H9 (cell line): Measurements from ENCODE around the gene SERPINC1. TPM values are rescaled to one million over a fixed set of nuclear protein-coding genes. Genes with fewer than 3 reads are reported as not detected.

ENCODE experiments used
- DNase-seq: peaks from one replicate; pipeline ENCODE4 v3.0.0-alpha.2; 2017
- H2AFZ ChIP-seq: one replicate; pipeline ENCODE4 v1.6.1; 2013; ENCODE audit warnings: mild to moderate bottlenecking, low read length, control low read depth, moderate library complexity
- H2AK5ac ChIP-seq: 2 replicates; pipeline ENCODE4 v1.6.1; 2013; ENCODE audit warnings: low read length, control low read depth, mixed read lengths; ENCODE audit not compliant: insufficient read length
- H2BK120ac ChIP-seq: one replicate; pipeline ENCODE4 v1.6.1; 2013; ENCODE audit warnings: low read depth, mild to moderate bottlenecking, low read length, control low read depth, inconsistent platforms; ENCODE audit not compliant: poor library complexity, severe bottlenecking
- H2BK12ac ChIP-seq: 2 replicates; pipeline ENCODE4 v1.6.1; 2013; ENCODE audit warnings: low read length, control low read depth, mixed read lengths, low read depth; ENCODE audit not compliant: insufficient read length
- H2BK15ac ChIP-seq: 2 replicates; pipeline ENCODE4 v1.6.1; 2013; ENCODE audit warnings: low read depth, low read length, control low read depth
- H2BK20ac ChIP-seq: one replicate; pipeline ENCODE4 v1.6.1; 2013; ENCODE audit warnings: low read depth, mild to moderate bottlenecking, low read length, control low read depth, inconsistent platforms; ENCODE audit not compliant: poor library complexity, severe bottlenecking
- H2BK5ac ChIP-seq: 2 replicates; pipeline ENCODE4 v1.6.1; 2013; ENCODE audit warnings: low read length, control low read depth, mixed read lengths; ENCODE audit not compliant: insufficient read length
- H3K14ac ChIP-seq: 2 replicates; pipeline ENCODE4 v1.6.1; 2013; ENCODE audit warnings: low read length, control low read depth; ENCODE audit not compliant: insufficient read depth
- H3K18ac ChIP-seq: 2 replicates; pipeline ENCODE4 v1.6.1; 2013; ENCODE audit warnings: low read depth, mild to moderate bottlenecking, mixed read lengths, low read length, control low read depth; ENCODE audit not compliant: insufficient read length
- H3K23ac ChIP-seq: 2 replicates; pipeline ENCODE4 v1.6.1; 2013; ENCODE audit warnings: low read length, control low read depth, mixed read lengths, low read depth; ENCODE audit not compliant: insufficient read length
- H3K23me2 ChIP-seq: 2 replicates; pipeline ENCODE4 v1.6.1; 2013; ENCODE audit warnings: low read depth, mild to moderate bottlenecking, mixed read lengths, low read length, control low read depth; ENCODE audit not compliant: insufficient read length, poor library complexity, severe bottlenecking
- H3K27ac ChIP-seq: 2 replicates; pipeline ENCODE4 v1.5.1; 2013; ENCODE audit warnings: low read length, control low read depth, mixed read lengths, low read depth; ENCODE audit not compliant: insufficient read length
- H3K27me3 ChIP-seq: 2 replicates; pipeline ENCODE4 v1.6.1; 2013; ENCODE audit warnings: low read length, control low read depth, inconsistent platforms; ENCODE audit not compliant: insufficient read depth
- H3K4ac ChIP-seq: 2 replicates; pipeline ENCODE4 v1.6.1; 2013; ENCODE audit warnings: low read depth, mild to moderate bottlenecking, control low read depth, inconsistent platforms, low read length, moderate library complexity
- H3K4me1 ChIP-seq: 2 replicates; pipeline ENCODE4 v1.6.1; 2013; ENCODE audit warnings: low read length, control low read depth, inconsistent platforms; ENCODE audit not compliant: insufficient read depth
- H3K4me2 ChIP-seq: 2 replicates; pipeline ENCODE4 v1.6.1; 2013; ENCODE audit warnings: low read length, control low read depth, mixed read lengths; ENCODE audit not compliant: insufficient read length, insufficient read depth
- H3K56ac ChIP-seq: 2 replicates; pipeline ENCODE4 v1.6.1; 2013; ENCODE audit warnings: low read depth, mild to moderate bottlenecking, mixed read lengths, low read length, control low read depth; ENCODE audit not compliant: insufficient read length
- H3K79me1 ChIP-seq: 2 replicates; pipeline ENCODE4 v1.6.1; 2013; ENCODE audit warnings: low read depth, mild to moderate bottlenecking, moderate library complexity, low read length, control low read depth, inconsistent platforms; ENCODE audit not compliant: insufficient read depth, poor library complexity, severe bottlenecking
- H3K79me2 ChIP-seq: 2 replicates; pipeline ENCODE4 v1.6.1; 2013; ENCODE audit warnings: low read length, control low read depth, inconsistent platforms; ENCODE audit not compliant: insufficient read depth
- H3K9ac ChIP-seq: 2 replicates; pipeline ENCODE4 v1.6.1; 2013; ENCODE audit warnings: low read length, control low read depth, mixed read lengths; ENCODE audit not compliant: insufficient read length; ENCODE audit errors: extremely low read depth
- H3K9me3 ChIP-seq: one replicate; pipeline ENCODE4 v1.6.1; 2013; ENCODE audit warnings: low read depth, low read length, inconsistent platforms; ENCODE audit not compliant: control insufficient read depth
- H3T11ph ChIP-seq: one replicate; pipeline ENCODE4 v1.6.1; 2013; ENCODE audit warnings: mild to moderate bottlenecking, low read length, control low read depth, inconsistent platforms
- H4K20me1 ChIP-seq: one replicate; pipeline ENCODE4 v1.6.1; 2013; ENCODE audit not compliant: control insufficient read depth, insufficient read length, insufficient read depth
- H4K5ac ChIP-seq: 2 replicates; pipeline ENCODE4 v1.6.1; 2013; ENCODE audit warnings: low read depth, mild to moderate bottlenecking, mixed read lengths, low read length, control low read depth; ENCODE audit not compliant: insufficient read length
- H4K8ac ChIP-seq: replicated peaks from 2 replicates; pipeline ENCODE4 v1.6.1; 2013; ENCODE audit warnings: low read length, control low read depth, mixed read lengths, low read depth; ENCODE audit not compliant: insufficient read length
- H4K91ac ChIP-seq: 2 replicates; pipeline ENCODE4 v1.6.1; 2013; ENCODE audit warnings: low read depth, mild to moderate bottlenecking, moderate library complexity, mixed read lengths, low read length, control low read depth; ENCODE audit not compliant: insufficient read length
- H3K27ac Mint-ChIP-seq, 3 experiments: 2 replicates in 2 of 3; 3 replicates in 1 of 3; pipeline ENCODE4 v1.8.0; 2020 to 2021; ENCODE audit warnings: mixed read lengths in 3 of 3, mild to moderate bottlenecking in 1 of 3, moderate library complexity in 1 of 3
- H3K27me3 Mint-ChIP-seq: 2 replicates; pipeline ENCODE4 v1.8.0; 2021; ENCODE audit warnings: low read depth, mild to moderate bottlenecking, moderate library complexity, mixed read lengths
- H3K36me3 Mint-ChIP-seq, 3 experiments: 2 replicates in 2 of 3; 3 replicates in 1 of 3; pipeline ENCODE4 v1.8.0; 2020 to 2021; ENCODE audit warnings: low read depth in 3 of 3, mixed read lengths in 3 of 3; ENCODE audit not compliant: insufficient read depth in 1 of 3
- H3K4me1 Mint-ChIP-seq, 2 experiments: 2 replicates each; pipeline ENCODE4 v1.8.0; 2020; ENCODE audit warnings: mixed read lengths in 2 of 2
- H3K4me3 Mint-ChIP-seq, 2 experiments: 2 replicates in 1 of 2; 3 replicates in 1 of 2; pipeline ENCODE4 v1.8.0; 2020 to 2021; ENCODE audit warnings: mild to moderate bottlenecking in 2 of 2, mixed read lengths in 2 of 2, moderate library complexity in 1 of 2
- H3K9me3 Mint-ChIP-seq, 2 experiments: 2 replicates in 1 of 2; 3 replicates in 1 of 2; pipeline ENCODE4 v1.8.0; 2020; ENCODE audit warnings: mild to moderate bottlenecking in 2 of 2, mixed read lengths in 2 of 2, moderate library complexity in 1 of 2
- WGBS: extraction: QIAGEN DNeasy Blood & Tissue Kit; methylation state at CpG from one replicate; pipeline ENCODE4 v1.1.7; 2013; ENCODE audit warnings: missing lambda C conversion rate, low lambda C conversion rate, mixed read lengths; ENCODE audit not compliant: insufficient read length; ENCODE audit errors: extremely low coverage; 5-methylcytosine and 5-hydroxymethylcytosine counted together
- total RNA-seq: library from RNA; stranded (reverse); gene quantifications from 2 replicates; pipeline ENCODE4 v1.2.1, GENCODE V29; 2021
- TF ChIP-seq, protein P1 (sequence below): fragments of 200-600 bp; sonication (generic); conservative IDR thresholded peaks from 3 replicates; pipeline ENCODE4 v1.8.0; 2021; ENCODE audit warnings: antibody characterized with exemption, mild to moderate bottlenecking

SERPINC1 gene
- total RNA-seq, 1 experiment from 2014 or later = not detected

GRCh38 chr1:173917635-173918493, 737 bp upstream of the SERPINC1 start:
- no peaks in the 10 kb centered on the region for H3K4me1 Mint-ChIP-seq
- no peak overlapping the region for H2AK5ac ChIP-seq
- H3K23ac ChIP-seq = no peak overlapping the region
- no peak overlapping the region for H2BK20ac ChIP-seq
- no peaks in the 10 kb centered on the region for H3K27me3 ChIP-seq
- no peak overlapping the region for H4K5ac ChIP-seq
- H3K27ac Mint-ChIP-seq = no peak overlapping the region
- no peak for DNase-seq
- no peak overlapping the region for H3K9ac ChIP-seq
- H3K4me3 Mint-ChIP-seq = no peak overlapping the region
- no peak overlapping the region for H2AFZ ChIP-seq
- no peak overlapping the region for H3K4ac ChIP-seq
- no peaks in the 10 kb centered on the region for H3K36me3 Mint-ChIP-seq
- H3K56ac ChIP-seq = no peak overlapping the region
- H2BK15ac ChIP-seq = no peak overlapping the region
- no CpG with 5 or more reads among the region's 12 CpGs for WGBS
- H2BK12ac ChIP-seq = no peak overlapping the region
- no peak overlapping the region for H2BK5ac ChIP-seq
- no peak overlapping the region for H3T11ph ChIP-seq
- TF ChIP-seq, protein P1, sequence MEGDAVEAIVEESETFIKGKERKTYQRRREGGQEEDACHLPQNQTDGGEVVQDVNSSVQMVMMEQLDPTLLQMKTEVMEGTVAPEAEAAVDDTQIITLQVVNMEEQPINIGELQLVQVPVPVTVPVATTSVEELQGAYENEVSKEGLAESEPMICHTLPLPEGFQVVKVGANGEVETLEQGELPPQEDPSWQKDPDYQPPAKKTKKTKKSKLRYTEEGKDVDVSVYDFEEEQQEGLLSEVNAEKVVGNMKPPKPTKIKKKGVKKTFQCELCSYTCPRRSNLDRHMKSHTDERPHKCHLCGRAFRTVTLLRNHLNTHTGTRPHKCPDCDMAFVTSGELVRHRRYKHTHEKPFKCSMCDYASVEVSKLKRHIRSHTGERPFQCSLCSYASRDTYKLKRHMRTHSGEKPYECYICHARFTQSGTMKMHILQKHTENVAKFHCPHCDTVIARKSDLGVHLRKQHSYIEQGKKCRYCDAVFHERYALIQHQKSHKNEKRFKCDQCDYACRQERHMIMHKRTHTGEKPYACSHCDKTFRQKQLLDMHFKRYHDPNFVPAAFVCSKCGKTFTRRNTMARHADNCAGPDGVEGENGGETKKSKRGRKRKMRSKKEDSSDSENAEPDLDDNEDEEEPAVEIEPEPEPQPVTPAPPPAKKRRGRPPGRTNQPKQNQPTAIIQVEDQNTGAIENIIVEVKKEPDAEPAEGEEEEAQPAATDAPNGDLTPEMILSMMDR = no peak
- no peak overlapping the region for H3K4me2 ChIP-seq
- H3K23me2 ChIP-seq = no peaks in the 10 kb centered on the region
- no peak overlapping the region for H3K27ac ChIP-seq
- H3K9me3 ChIP-seq = no peaks in the 10 kb centered on the region
- no peaks in the 10 kb centered on the region for H3K4me1 ChIP-seq
- no peaks in the 10 kb centered on the region for H3K79me1 ChIP-seq
- no peak overlapping the region for H3K14ac ChIP-seq
- H3K9me3 Mint-ChIP-seq = no peaks in the 10 kb centered on the region
- no peak overlapping the region for H4K8ac ChIP-seq
- H4K91ac ChIP-seq = no peak overlapping the region
- no peak overlapping the region for H3K18ac ChIP-seq
- no peak overlapping the region for H2BK120ac ChIP-seq
- peaks cover 3% of the 10 kb centered on the region for H3K27me3 Mint-ChIP-seq
- H4K20me1 ChIP-seq = no peaks in the 10 kb centered on the region
- no peaks in the 10 kb centered on the region for H3K79me2 ChIP-seq
